MM.1S (cell line): Measurements from ENCODE around the gene FNDC5.

Source experiments
- EZH2phosphoT487 ChIP-seq: fragments of 300-600 bp; sonication (generic); IDR thresholded peaks from 2 replicates; pipeline ENCODE4 v1.6.1; 2018; ENCODE audit warnings: antibody characterized with exemption, low read length
- TF ChIP-seq, protein P1 (sequence below): fragments of 300-600 bp; sonication (generic); IDR thresholded peaks from 2 replicates; pipeline ENCODE4 v1.5.1; 2016; ENCODE audit warnings: antibody characterized with exemption, low read length, mixed read lengths

DNA sequence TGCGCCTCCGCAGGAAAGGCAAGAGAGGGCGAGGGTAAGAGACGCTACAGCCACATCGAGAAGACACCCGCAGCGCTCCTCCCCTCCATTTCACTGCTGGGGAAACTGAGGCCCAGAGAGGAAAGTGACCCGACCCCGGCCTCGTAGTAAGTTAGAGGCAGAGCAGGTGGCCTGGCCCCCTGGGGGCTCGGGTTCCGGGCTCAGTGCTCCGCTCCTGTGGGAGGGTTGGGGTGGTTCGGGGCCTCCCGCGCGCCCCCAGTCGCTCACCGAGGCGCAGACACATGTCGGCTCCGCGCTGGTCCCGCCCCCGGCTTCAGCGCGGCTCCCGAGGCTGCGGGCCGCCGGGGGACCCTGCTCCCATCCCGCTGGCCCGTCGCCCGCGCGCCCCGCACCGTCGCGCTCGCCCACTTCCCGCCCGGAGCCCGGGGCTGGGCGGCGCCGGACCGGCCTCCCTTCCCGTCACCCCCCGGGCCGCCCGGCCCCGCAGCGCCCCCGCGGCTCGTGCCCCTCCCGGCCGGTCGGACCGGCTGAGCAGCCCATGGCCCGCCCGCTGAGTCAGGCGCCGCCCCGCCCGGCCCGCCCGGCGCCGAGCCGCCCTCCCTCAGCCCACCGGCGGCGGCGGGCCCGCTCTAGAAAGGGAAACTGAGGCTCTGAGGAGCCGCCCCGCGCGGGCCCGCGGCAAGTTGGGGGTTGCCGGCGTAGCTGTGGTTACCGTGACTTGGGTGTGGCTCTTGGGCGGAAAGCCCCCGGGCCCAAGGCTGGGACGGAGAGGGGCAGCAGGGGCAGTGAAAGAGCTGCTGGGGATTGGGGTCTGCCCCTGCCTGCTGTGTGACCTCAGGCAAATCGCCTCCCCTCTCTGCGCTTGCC, 30.5 kb upstream of the FNDC5 start, which contains the start of gene TMEM54:
- TF ChIP-seq, protein P1, sequence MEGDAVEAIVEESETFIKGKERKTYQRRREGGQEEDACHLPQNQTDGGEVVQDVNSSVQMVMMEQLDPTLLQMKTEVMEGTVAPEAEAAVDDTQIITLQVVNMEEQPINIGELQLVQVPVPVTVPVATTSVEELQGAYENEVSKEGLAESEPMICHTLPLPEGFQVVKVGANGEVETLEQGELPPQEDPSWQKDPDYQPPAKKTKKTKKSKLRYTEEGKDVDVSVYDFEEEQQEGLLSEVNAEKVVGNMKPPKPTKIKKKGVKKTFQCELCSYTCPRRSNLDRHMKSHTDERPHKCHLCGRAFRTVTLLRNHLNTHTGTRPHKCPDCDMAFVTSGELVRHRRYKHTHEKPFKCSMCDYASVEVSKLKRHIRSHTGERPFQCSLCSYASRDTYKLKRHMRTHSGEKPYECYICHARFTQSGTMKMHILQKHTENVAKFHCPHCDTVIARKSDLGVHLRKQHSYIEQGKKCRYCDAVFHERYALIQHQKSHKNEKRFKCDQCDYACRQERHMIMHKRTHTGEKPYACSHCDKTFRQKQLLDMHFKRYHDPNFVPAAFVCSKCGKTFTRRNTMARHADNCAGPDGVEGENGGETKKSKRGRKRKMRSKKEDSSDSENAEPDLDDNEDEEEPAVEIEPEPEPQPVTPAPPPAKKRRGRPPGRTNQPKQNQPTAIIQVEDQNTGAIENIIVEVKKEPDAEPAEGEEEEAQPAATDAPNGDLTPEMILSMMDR: no peak
- TF ChIP-seq EZH2phosphoT487: no peak
